NK-92 (cell line): Measurements from ENCODE around the gene NPTX2.

Experiments
- DNase-seq: peaks from one replicate; lab custom pipeline; 2025; ENCODE audit not compliant: unreplicated experiment; lab: John Stamatoyannopoulos, UW

Gene NPTX2

GRCh38 chr7:98653601-98654310, 36.7 kb downstream of the NPTX2 start:
- DNase-seq: no peak

- DNase-seq: no peak
Measured at GRCh38 chr7:98654524-98655272, 37.6 kb downstream of the NPTX2 start.

- DNase-seq: no peak
Measured at GRCh38 chr7:98655611-98656010, 38.5 kb downstream of the NPTX2 start.

- DNase-seq: no peak
Measured at GRCh38 chr7:98656899-98657298, 39.8 kb downstream of the NPTX2 start.

- no peak for DNase-seq
Measured at GRCh38 chr7:98657736-98658135, 40.7 kb downstream of the NPTX2 start.

- no peak for DNase-seq
Measured at GRCh38 chr7:98659756-98660155, 42.7 kb downstream of the NPTX2 start.

- no peak for DNase-seq
Measured at GRCh38 chr7:98661607-98662006, 44.5 kb downstream of the NPTX2 start.

- no peak for DNase-seq
Measured at GRCh38 chr7:98662289-98662688, 45.2 kb downstream of the NPTX2 start.

GRCh38 chr7:98664882-98665281, 47.8 kb downstream of the NPTX2 start:
- DNase-seq: no peak

- no peak for DNase-seq
Measured at GRCh38 chr7:98668255-98668654, 51.2 kb downstream of the NPTX2 start.

- DNase-seq: no peak
Measured at GRCh38 chr7:98669329-98670000, 52.4 kb downstream of the NPTX2 start.

GRCh38 chr7:98670186-98670585, 53.1 kb downstream of the NPTX2 start:
- no peak for DNase-seq

- no peak for DNase-seq
Measured at GRCh38 chr7:98671733-98672331, 54.7 kb downstream of the NPTX2 start.

- DNase-seq: no peak
Measured at GRCh38 chr7:98674461-98674860, 57.4 kb downstream of the NPTX2 start.

- no peak for DNase-seq
Measured at GRCh38 chr7:98674881-98675280, 57.8 kb downstream of the NPTX2 start.

GRCh38 chr7:98678215-98678614, 61.1 kb downstream of the NPTX2 start:
- no peak for DNase-seq
